Ishikawa (cell line): ENCODE data around the gene ZNF524.

Experiments used
- CEBPB ChIP-seq: IDR thresholded peaks from 2 replicates; pipeline ENCODE4 v1.6.1; 2012
- CREB1 ChIP-seq: IDR thresholded peaks from 2 replicates; pipeline ENCODE4 v1.6.1; 2012; ENCODE audit warnings: low read depth
- EP300 ChIP-seq: IDR thresholded peaks from 2 replicates; pipeline ENCODE4 v1.6.1; 2012; ENCODE audit warnings: borderline replicate concordance
- MAX ChIP-seq: IDR thresholded peaks from 2 replicates; pipeline ENCODE4 v1.6.1; 2012
- RAD21 ChIP-seq: IDR thresholded peaks from 2 replicates; pipeline ENCODE4 v1.6.1; 2012; ENCODE audit warnings: low read depth
- REST ChIP-seq: IDR thresholded peaks from 2 replicates; pipeline ENCODE4 v1.6.1; 2012; ENCODE audit warnings: low read depth, mild to moderate bottlenecking
- TAF1 ChIP-seq: IDR thresholded peaks from 2 replicates; pipeline ENCODE4 v1.6.1; 2012; ENCODE audit warnings: low read depth, mild to moderate bottlenecking
- TCF12 ChIP-seq: IDR thresholded peaks from 2 replicates; pipeline ENCODE4 v1.6.1; 2012; ENCODE audit warnings: low read depth
- TEAD4 ChIP-seq: IDR thresholded peaks from 2 replicates; pipeline ENCODE4 v1.6.1; 2012

GRCh38 chr19:55597501-55597921 is 2.6 kb upstream of the ZNF524 start:
- no peak for TF ChIP-seq CEBPB
- TF ChIP-seq MAX: no peak
- TF ChIP-seq REST: no peak
- no peak for TF ChIP-seq EP300
- TF ChIP-seq TCF12: no peak
- TF ChIP-seq TAF1: no peak
- no peak for TF ChIP-seq TEAD4
- no peak for TF ChIP-seq CREB1
- TF ChIP-seq RAD21: no peak
